A549 (cell line): ENCODE results near the gene KCNJ1. TPM values are rescaled to one million over a fixed set of nuclear protein-coding genes. Genes with fewer than 3 reads are reported as not detected.

Source experiments
- ATAC-seq, 2 experiments: fragments of 200-7000 bp in 1 of 2; fragments of >200 bp in 1 of 2; cut with Nextera tagmentation in 1 of 2; cut with Tn5 transposase in 1 of 2; 3 replicates each; pipeline versions ENCODE4 v1.8.0 to v1.9.1; 2018 to 2020; ENCODE audit warnings: mild to moderate bottlenecking in 1 of 2, moderate library complexity in 1 of 2
- CTCF ChIA-PET: fragments of 300-600 bp; sonication (Branson Sonifier 250); formaldehyde crosslinking; extraction: SDS; loops from one replicate; lab custom pipeline; 2021; ENCODE audit warnings: antibody characterized with exemption, inconsistent platforms; lab: Yijun Ruan, JAX
- POLR2A ChIA-PET: fragments of 350-600 bp; formaldehyde crosslinking; extraction: SDS; loops from one replicate; lab custom pipeline; 2021; ENCODE audit warnings: antibody characterized with exemption, inconsistent platforms; lab: Yijun Ruan, JAX
- DNase-seq, 2 experiments: peaks; one replicate each; pipeline versions ENCODE4 v3.0.0 to v3.0.0-alpha.2; 2011 to 2016; ENCODE audit warnings: low read depth in 1 of 2, low spot score in 1 of 2
- FAIRE-seq: peaks from 2 replicates; lab custom pipeline; 2011; peaks lifted over from hg19 to GRCh38; lab: Jason Lieb, UNC
- H3K27ac ChIP-seq, 2 experiments: fragments of >200 bp; sonication (Bioruptor Twin); formaldehyde crosslinking; 3 replicates each; pipeline ENCODE4 v1.5.1; 2016 to 2017
- H3K4me1 ChIP-seq: fragments of >200 bp; sonication (Bioruptor Twin); formaldehyde crosslinking; 3 replicates; pipeline ENCODE4 v1.6.1; 2016
- H3K4me2 ChIP-seq: fragments of >200 bp; sonication (Bioruptor Twin); formaldehyde crosslinking; 3 replicates; pipeline ENCODE4 v1.6.1; 2016
- H3K4me3 ChIP-seq: fragments of >200 bp; sonication (Bioruptor Twin); formaldehyde crosslinking; 3 replicates; pipeline ENCODE4 v1.5.1; 2016
- H3K9me3 ChIP-seq: fragments of >200 bp; sonication (Bioruptor Twin); formaldehyde crosslinking; 3 replicates; pipeline ENCODE4 v1.6.1; 2016
- CBX2 ChIP-seq: fragments of 200-600 bp; sonication (generic); IDR thresholded peaks from 2 replicates; pipeline ENCODE4 v1.6.1; 2016; ENCODE audit warnings: low read depth, mild to moderate bottlenecking, borderline replicate concordance
- CEBPB ChIP-seq, 2 experiments: fragments of >200 bp in 1 of 2; sonication (Bioruptor Twin) in 1 of 2; formaldehyde crosslinking in 1 of 2; IDR thresholded peaks; 2 replicates each; pipeline ENCODE4 v1.6.1; 2012 to 2016
- EHMT2 ChIP-seq: fragments of 200-600 bp; sonication (generic); IDR thresholded peaks from 2 replicates; pipeline ENCODE4 v1.6.1; 2016; ENCODE audit warnings: antibody characterized with exemption, low read depth, mild to moderate bottlenecking, moderate library complexity
- EP300 ChIP-seq, 2 experiments: fragments of >200 bp; sonication (Bioruptor Twin); formaldehyde crosslinking; IDR thresholded peaks; 2 replicates in 1 of 2; 3 replicates in 1 of 2; pipeline ENCODE4 v1.6.1; 2016 to 2017
- FOSB ChIP-seq: fragments of 250-450 bp; sonication (Bioruptor Pico); IDR thresholded peaks from 2 replicates; pipeline ENCODE4 v1.5.0; 2020; ENCODE audit warnings: mild to moderate bottlenecking, moderate library complexity
- FOXS1 ChIP-seq: fragments of 250-450 bp; sonication (Bioruptor Pico); IDR thresholded peaks from 2 replicates; pipeline ENCODE4 v1.5.0; 2020; ENCODE audit warnings: mild to moderate bottlenecking, moderate library complexity
- GATA3 ChIP-seq: IDR thresholded peaks from 2 replicates; pipeline ENCODE4 v1.6.1; 2012; ENCODE audit warnings: borderline replicate concordance
- HDAC2 ChIP-seq: fragments of 200-600 bp; sonication (generic); IDR thresholded peaks from 2 replicates; pipeline ENCODE4 v1.6.1; 2016
- HEYL ChIP-seq: fragments of 250-450 bp; sonication (Bioruptor Pico); IDR thresholded peaks from 2 replicates; pipeline ENCODE4 v1.8.0; 2021; ENCODE audit warnings: mild to moderate bottlenecking, moderate library complexity
- HOXB5 ChIP-seq: fragments of 250-450 bp; sonication (Bioruptor Pico); IDR thresholded peaks from 2 replicates; pipeline ENCODE4 v1.5.0; 2020; ENCODE audit warnings: mild to moderate bottlenecking, moderate library complexity
- JUN ChIP-seq, 2 experiments: fragments of >200 bp; sonication (Bioruptor Twin); formaldehyde crosslinking; IDR thresholded peaks; 2 replicates in 1 of 2; 3 replicates in 1 of 2; pipeline ENCODE4 v1.6.1; 2016 to 2017
- KDM1A ChIP-seq: fragments of 200-600 bp; sonication (generic); IDR thresholded peaks from 2 replicates; pipeline ENCODE4 v1.6.1; 2016; ENCODE audit warnings: low read depth, mild to moderate bottlenecking
- MAFK ChIP-seq: fragments of 450-650 bp; IDR thresholded peaks from 2 replicates; pipeline ENCODE4 v1.6.1; 2014; ENCODE audit not compliant: partially characterized antibody
- MAZ ChIP-seq: fragments of 150-350 bp; IDR thresholded peaks from 2 replicates; pipeline ENCODE4 v1.6.1; 2014; ENCODE audit warnings: antibody characterized with exemption, low read depth, low read length, borderline replicate concordance
- MYC ChIP-seq: IDR thresholded peaks from 2 replicates; pipeline ENCODE4 v1.6.1; 2012; ENCODE audit warnings: mild to moderate bottlenecking, inconsistent platforms, low read length, improper control_type of control experiment, borderline replicate concordance
- POLR2A ChIP-seq: IDR thresholded peaks from 2 replicates; pipeline ENCODE4 v1.6.1; 2012; ENCODE audit warnings: mild to moderate bottlenecking, low read length
- RAD21 ChIP-seq, 2 experiments: fragments of >200 bp in 1 of 2; sonication (Bioruptor Twin) in 1 of 2; formaldehyde crosslinking in 1 of 2; IDR thresholded peaks in 1 of 2; conservative IDR thresholded peaks in 1 of 2; 2 replicates in 1 of 2; 3 replicates in 1 of 2; pipeline ENCODE4 v1.6.1; 2012 to 2018; ENCODE audit warnings: inconsistent platforms in 1 of 2
- SMC3 ChIP-seq: fragments of >200 bp; sonication (Bioruptor Twin); formaldehyde crosslinking; IDR thresholded peaks from 3 replicates; pipeline ENCODE4 v1.6.1; 2018; ENCODE audit warnings: inconsistent platforms
- SREBF2 ChIP-seq: fragments of 450-650 bp; IDR thresholded peaks from 2 replicates; pipeline ENCODE4 v1.6.1; 2014; ENCODE audit warnings: mild to moderate bottlenecking, moderate library complexity
- ZC3H11A ChIP-seq: fragments of 450-650 bp; IDR thresholded peaks from 2 replicates; pipeline ENCODE4 v1.6.1; 2014; ENCODE audit warnings: antibody characterized with exemption, mild to moderate bottlenecking
- ZSCAN20 ChIP-seq: fragments of 250-450 bp; sonication (Bioruptor Pico); IDR thresholded peaks from 2 replicates; pipeline ENCODE4 v1.8.0; 2022; ENCODE audit warnings: mild to moderate bottlenecking, moderate library complexity
- WGBS: methylation state at CpG from one replicate; pipeline ENCODE4 v1.1.6; 2017; ENCODE audit errors: missing lambda C conversion rate; 5-methylcytosine and 5-hydroxymethylcytosine counted together
- polyA plus RNA-seq, 4 experiments: library from polyadenylated mRNA; depleted of rRNA in 3 of 4; stranded (reverse); fragments of >200 nt; fragmentation: RNase III in 1 of 4; extraction: RNeasy Plus Mini Kit Qiagen cat#74134 plus additional on column Dnase treatment in 1 of 4; gene quantifications; 2 replicates in 3 of 4; 3 replicates in 1 of 4; pipeline ENCODE4 v1.2.3, GENCODE V29; 2011 to 2017
- TF ChIP-seq, protein P1 (sequence below): fragments of 450-650 bp; IDR thresholded peaks from 2 replicates; pipeline ENCODE4 v1.6.1; 2014; ENCODE audit warnings: antibody characterized with exemption
- TF ChIP-seq, protein P2 (sequence below): IDR thresholded peaks from 2 replicates; pipeline ENCODE4 v1.6.1; 2012; ENCODE audit warnings: low read depth, borderline replicate concordance
- TF ChIP-seq, protein P3 (sequence below): IDR thresholded peaks from 2 replicates; pipeline ENCODE4 v1.6.1; 2012
- TF ChIP-seq, protein P4 (sequence below): fragments of 250-450 bp; sonication (Bioruptor Pico); IDR thresholded peaks from 2 replicates; pipeline ENCODE4 v1.5.0; 2021; ENCODE audit warnings: mild to moderate bottlenecking, moderate library complexity, borderline replicate concordance
- TF ChIP-seq, protein P5 (sequence below): fragments of >200 bp; sonication (Bioruptor Twin); formaldehyde crosslinking; IDR thresholded peaks from 3 replicates; pipeline ENCODE4 v1.5.1; 2016
- TF ChIP-seq, protein P6 (sequence below): fragments of 200-600 bp; sonication (generic); IDR thresholded peaks from 2 replicates; pipeline ENCODE4 v1.6.1; 2016; ENCODE audit warnings: antibody characterized with exemption, mild to moderate bottlenecking, moderate library complexity

The KCNJ1 gene
- polyA plus RNA-seq, 2 of the 4 experiments (the other 2 are of a cell fraction): 0.12 TPM; not detected in 1

DNA sequence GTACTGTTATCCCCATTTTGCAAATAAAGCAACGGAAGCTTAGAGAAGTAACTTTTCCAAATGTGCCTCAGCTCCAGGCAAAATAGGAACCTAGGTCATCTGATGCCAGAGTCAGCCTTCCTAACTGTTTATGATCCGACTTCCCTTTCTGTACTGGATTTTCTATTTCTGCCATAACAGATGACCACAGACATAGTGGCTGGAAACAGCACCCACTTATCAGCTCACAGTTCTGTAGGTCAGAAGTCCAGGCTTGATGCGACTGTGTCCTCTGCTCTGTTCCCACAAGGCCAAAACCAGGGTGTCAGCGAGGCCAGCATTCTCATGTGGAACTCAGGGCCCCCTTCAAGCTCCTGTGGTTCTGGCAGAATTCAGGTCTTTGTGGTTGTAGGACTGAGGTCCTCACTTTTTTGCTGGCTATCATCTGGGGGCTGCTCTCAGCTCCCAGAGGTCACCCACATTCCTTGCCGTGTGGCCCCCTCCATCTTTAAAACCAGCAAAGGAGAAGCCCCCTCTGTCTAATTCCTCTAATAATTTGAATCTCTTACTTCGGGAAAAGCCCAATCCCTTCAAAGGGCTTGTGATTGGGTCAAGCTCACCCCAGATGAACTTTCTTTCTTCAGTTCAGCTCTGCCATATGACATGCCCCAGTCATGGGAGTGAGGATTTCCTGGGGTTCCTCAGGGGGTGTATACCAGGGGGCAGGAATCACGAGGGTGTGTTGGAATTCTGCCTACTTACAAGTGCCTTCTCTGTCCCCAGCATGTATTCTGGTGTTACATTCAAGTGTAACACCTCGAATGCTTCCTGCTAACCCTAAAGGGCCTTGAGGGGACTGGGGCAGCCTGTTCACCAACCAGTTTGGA is 39.3 kb upstream of the KCNJ1 start (continued):
- TF ChIP-seq KDM1A (no peak), EHMT2 (no peak), JUN (IDR thresholded peaks at IDR 0.05) (no peak), ZSCAN20 (CRISPR knock-in tag) (no peak), FOXS1 (CRISPR knock-in tag) (no peak)

DNA sequence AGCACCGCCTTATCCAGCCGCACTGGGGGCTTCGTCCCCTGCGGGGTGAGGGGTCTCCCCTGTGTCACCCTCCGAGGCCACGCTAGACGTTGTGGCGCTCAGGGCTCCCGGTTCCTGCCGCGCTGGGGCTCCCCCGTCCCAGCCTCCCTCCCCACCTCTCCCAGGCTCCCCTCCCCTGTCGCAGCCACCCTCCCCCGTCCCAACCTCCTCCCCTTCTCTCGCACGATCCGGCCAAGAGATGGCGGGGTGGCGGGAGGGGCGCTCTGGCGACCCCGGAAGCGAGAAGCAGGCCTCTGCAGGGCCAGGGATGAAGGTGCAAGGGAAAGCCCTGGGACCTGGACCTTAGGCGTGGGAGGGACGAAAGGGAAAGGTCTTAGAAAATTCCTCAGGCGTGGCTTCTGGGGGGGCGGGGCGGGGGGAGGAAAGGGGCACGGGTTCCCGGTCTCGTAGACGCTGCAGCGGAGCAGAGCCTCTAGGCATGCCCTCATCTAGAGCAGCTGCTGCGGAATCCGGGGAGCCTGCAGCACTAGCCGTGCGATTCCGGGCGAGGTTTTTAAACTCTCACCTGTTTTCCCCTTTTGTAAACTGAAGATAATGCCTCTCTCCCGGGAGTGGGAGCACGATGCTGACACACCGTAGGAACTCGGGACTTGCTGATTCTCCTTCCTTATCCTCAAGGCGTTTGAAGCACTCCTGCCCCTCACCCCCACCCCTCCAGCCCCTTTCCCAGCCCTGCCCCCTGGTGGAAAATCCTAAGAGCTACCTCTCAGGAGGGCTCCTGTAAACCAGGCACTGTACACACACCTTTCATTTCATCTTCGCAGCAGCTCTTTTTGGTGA is 38.5 kb upstream of the KCNJ1 start:
- DNase-seq: peak; percentile 70 to 80
- H3K27ac ChIP-seq: peak overlapping the region; percentile 84 to 99
- ATAC-seq: peak; percentile 84 to 91
- ChIA-PET CTCF (interaction anchor here (0.6 to 5.1 kb wide), 13 partner anchors 12 to 874 kb away, joined by 3 to 57 read pairs (median 3); no protein-coding TSS in a partner anchor), POLR2A (interaction anchor here (0.6 to 0.9 kb wide), 9 partner anchors 11 to 504 kb away, joined by 3 to 9 read pairs (median 3); partner anchors contain the start of gene KCNJ5)
- peaks cover 15% of the 10 kb centered on the region for H3K4me1 ChIP-seq
- H3K4me2 ChIP-seq: peak overlapping the region; percentile 85
- peak overlapping the region; percentile 64 for H3K4me3 ChIP-seq
- 6% methylated on average over 15 of the region's 45 CpGs for WGBS
- no peaks in the 10 kb centered on the region for H3K9me3 ChIP-seq
- FAIRE-seq: no peak
- TF ChIP-seq EP300 (IDR thresholded peaks at IDR 0.05): no peak
- TF ChIP-seq, protein P1, sequence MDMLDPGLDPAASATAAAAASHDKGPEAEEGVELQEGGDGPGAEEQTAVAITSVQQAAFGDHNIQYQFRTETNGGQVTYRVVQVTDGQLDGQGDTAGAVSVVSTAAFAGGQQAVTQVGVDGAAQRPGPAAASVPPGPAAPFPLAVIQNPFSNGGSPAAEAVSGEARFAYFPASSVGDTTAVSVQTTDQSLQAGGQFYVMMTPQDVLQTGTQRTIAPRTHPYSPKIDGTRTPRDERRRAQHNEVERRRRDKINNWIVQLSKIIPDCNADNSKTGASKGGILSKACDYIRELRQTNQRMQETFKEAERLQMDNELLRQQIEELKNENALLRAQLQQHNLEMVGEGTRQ: no peak
- TF ChIP-seq CBX2: no peak
- TF ChIP-seq HEYL (CRISPR knock-in tag): no peak
- TF ChIP-seq, protein P2, sequence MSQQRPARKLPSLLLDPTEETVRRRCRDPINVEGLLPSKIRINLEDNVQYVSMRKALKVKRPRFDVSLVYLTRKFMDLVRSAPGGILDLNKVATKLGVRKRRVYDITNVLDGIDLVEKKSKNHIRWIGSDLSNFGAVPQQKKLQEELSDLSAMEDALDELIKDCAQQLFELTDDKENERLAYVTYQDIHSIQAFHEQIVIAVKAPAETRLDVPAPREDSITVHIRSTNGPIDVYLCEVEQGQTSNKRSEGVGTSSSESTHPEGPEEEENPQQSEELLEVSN: no peak
- no peak for TF ChIP-seq ZSCAN20 (CRISPR knock-in tag)
- no peak for TF ChIP-seq MYC
- TF ChIP-seq, protein P3, sequence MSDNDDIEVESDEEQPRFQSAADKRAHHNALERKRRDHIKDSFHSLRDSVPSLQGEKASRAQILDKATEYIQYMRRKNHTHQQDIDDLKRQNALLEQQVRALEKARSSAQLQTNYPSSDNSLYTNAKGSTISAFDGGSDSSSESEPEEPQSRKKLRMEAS: no peak
- peak in 1 of 2 experiments; percentile 35; a peak in 1 of 5 replicates for TF ChIP-seq JUN (IDR thresholded peaks at IDR 0.05)
- peak; percentile 71; the same call in 1 of the 2 replicates for TF ChIP-seq MAZ
- TF ChIP-seq, protein P4, sequence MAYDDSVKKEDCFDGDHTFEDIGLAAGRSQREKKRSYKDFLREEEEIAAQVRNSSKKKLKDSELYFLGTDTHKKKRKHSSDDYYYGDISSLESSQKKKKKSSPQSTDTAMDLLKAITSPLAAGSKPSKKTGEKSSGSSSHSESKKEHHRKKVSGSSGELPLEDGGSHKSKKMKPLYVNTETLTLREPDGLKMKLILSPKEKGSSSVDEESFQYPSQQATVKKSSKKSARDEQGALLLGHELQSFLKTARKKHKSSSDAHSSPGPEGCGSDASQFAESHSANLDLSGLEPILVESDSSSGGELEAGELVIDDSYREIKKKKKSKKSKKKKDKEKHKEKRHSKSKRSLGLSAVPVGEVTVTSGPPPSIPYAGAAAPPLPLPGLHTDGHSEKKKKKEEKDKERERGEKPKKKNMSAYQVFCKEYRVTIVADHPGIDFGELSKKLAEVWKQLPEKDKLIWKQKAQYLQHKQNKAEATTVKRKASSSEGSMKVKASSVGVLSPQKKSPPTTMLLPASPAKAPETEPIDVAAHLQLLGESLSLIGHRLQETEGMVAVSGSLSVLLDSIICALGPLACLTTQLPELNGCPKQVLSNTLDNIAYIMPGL (CRISPR knock-in tag): no peak
- TF ChIP-seq, protein P5, sequence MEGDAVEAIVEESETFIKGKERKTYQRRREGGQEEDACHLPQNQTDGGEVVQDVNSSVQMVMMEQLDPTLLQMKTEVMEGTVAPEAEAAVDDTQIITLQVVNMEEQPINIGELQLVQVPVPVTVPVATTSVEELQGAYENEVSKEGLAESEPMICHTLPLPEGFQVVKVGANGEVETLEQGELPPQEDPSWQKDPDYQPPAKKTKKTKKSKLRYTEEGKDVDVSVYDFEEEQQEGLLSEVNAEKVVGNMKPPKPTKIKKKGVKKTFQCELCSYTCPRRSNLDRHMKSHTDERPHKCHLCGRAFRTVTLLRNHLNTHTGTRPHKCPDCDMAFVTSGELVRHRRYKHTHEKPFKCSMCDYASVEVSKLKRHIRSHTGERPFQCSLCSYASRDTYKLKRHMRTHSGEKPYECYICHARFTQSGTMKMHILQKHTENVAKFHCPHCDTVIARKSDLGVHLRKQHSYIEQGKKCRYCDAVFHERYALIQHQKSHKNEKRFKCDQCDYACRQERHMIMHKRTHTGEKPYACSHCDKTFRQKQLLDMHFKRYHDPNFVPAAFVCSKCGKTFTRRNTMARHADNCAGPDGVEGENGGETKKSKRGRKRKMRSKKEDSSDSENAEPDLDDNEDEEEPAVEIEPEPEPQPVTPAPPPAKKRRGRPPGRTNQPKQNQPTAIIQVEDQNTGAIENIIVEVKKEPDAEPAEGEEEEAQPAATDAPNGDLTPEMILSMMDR: peak; percentile 52
- TF ChIP-seq, protein P6, sequence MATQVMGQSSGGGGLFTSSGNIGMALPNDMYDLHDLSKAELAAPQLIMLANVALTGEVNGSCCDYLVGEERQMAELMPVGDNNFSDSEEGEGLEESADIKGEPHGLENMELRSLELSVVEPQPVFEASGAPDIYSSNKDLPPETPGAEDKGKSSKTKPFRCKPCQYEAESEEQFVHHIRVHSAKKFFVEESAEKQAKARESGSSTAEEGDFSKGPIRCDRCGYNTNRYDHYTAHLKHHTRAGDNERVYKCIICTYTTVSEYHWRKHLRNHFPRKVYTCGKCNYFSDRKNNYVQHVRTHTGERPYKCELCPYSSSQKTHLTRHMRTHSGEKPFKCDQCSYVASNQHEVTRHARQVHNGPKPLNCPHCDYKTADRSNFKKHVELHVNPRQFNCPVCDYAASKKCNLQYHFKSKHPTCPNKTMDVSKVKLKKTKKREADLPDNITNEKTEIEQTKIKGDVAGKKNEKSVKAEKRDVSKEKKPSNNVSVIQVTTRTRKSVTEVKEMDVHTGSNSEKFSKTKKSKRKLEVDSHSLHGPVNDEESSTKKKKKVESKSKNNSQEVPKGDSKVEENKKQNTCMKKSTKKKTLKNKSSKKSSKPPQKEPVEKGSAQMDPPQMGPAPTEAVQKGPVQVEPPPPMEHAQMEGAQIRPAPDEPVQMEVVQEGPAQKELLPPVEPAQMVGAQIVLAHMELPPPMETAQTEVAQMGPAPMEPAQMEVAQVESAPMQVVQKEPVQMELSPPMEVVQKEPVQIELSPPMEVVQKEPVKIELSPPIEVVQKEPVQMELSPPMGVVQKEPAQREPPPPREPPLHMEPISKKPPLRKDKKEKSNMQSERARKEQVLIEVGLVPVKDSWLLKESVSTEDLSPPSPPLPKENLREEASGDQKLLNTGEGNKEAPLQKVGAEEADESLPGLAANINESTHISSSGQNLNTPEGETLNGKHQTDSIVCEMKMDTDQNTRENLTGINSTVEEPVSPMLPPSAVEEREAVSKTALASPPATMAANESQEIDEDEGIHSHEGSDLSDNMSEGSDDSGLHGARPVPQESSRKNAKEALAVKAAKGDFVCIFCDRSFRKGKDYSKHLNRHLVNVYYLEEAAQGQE: no peak
- TF ChIP-seq HOXB5 (CRISPR knock-in tag): no peak
- TF ChIP-seq RAD21 (conservative IDR thresholded peaks at IDR 0.05 in 1 of 2, IDR thresholded peaks at IDR 0.05 in 1 of 2): peak in 1 of 2 experiments; percentile 40; a peak in 3 of 5 replicates
- TF ChIP-seq CEBPB (IDR thresholded peaks at IDR 0.05): no peak
- no peak for TF ChIP-seq ZC3H11A
- no peak for TF ChIP-seq SREBF2
- no peak for TF ChIP-seq GATA3
- TF ChIP-seq POLR2A: peak; percentile 36; the same call in 1 of the 2 replicates
- no peak for TF ChIP-seq FOSB (CRISPR knock-in tag)
- no peak for TF ChIP-seq MAFK
- no peak for TF ChIP-seq FOXS1 (CRISPR knock-in tag)
- TF ChIP-seq HDAC2: no peak
- peak; percentile 44; the same call in 1 of the 3 replicates for TF ChIP-seq SMC3
